Measurements from ENCODE around the gene VAC14. TPM values are rescaled to one million over a fixed set of nuclear protein-coding genes. Genes with fewer than 3 reads are reported as not detected.
A peak's percentile ranks its signal among the peaks of the same experiment; 100 is the strongest.

Gene VAC14
- total RNA-seq, 1 donor from 2014 or later = 52.2 TPM

- ATAC-seq = no peak
- H3K4me1 ChIP-seq = peaks cover 50% of the 10 kb centered on the region
- no peak for TF ChIP-seq CTCF (IDR thresholded peaks at IDR 0.05)
- H3K9me3 ChIP-seq = no peaks in the 10 kb centered on the region
- intact Hi-C loops (cut with DNase I) = no loop called here
- DNase-seq = no peak
- peak overlapping the region; percentile 89 for H3K27ac ChIP-seq
- peaks cover 3% of the 10 kb centered on the region for H3K36me3 ChIP-seq
- H3K27me3 ChIP-seq = no peaks in the 10 kb centered on the region
- no peak overlapping the region for H3K4me3 ChIP-seq
Measured at GRCh38 chr16:70723740-70724145, 77.2 kb downstream of the VAC14 start.

- Histone ChIP-seq H3K4me3 (no peak overlapping the region), H3K4me1 (peaks cover 46% of the 10 kb centered on the region), H3K36me3 (no peaks in the 10 kb centered on the region), H3K27me3 (no peaks in the 10 kb centered on the region), H3K9me3 (no peaks in the 10 kb centered on the region), H3K27ac (no peak overlapping the region)
- ATAC-seq = no peak
- intact Hi-C loops (cut with DNase I) = no loop called here
- DNase-seq = no peak
- no peak for TF ChIP-seq CTCF (IDR thresholded peaks at IDR 0.05)
Measured at GRCh38 chr16:70721202-70721963, 79.6 kb downstream of the VAC14 start.

- Histone ChIP-seq H3K4me1 (peaks cover 46% of the 10 kb centered on the region), H3K9me3 (no peaks in the 10 kb centered on the region), H3K27me3 (no peaks in the 10 kb centered on the region), H3K27ac (peak overlapping the region; percentile 42), H3K36me3 (no peaks in the 10 kb centered on the region), H3K4me3 (no peak overlapping the region)
- DNase-seq (no peak), ATAC-seq (no peak)
- intact Hi-C loops (cut with DNase I) = no loop called here
- TF ChIP-seq CTCF (IDR thresholded peaks at IDR 0.05) = no peak
Measured at GRCh38 chr16:70720425-70721201, 80.3 kb downstream of the VAC14 start.

GRCh38 chr16:70717065-70717464 lies 83.9 kb downstream of the VAC14 start:
- H3K27ac ChIP-seq = no peak overlapping the region
- no peaks in the 10 kb centered on the region for H3K36me3 ChIP-seq
- intact Hi-C loops (cut with DNase I) = no loop called here
- no peak for DNase-seq
- no peak for TF ChIP-seq CTCF (IDR thresholded peaks at IDR 0.05)
- peaks cover 36% of the 10 kb centered on the region for H3K4me1 ChIP-seq
- H3K27me3 ChIP-seq = no peaks in the 10 kb centered on the region
- ATAC-seq = no peak
- no peaks in the 10 kb centered on the region for H3K9me3 ChIP-seq
- no peak overlapping the region for H3K4me3 ChIP-seq

- peaks cover 30% of the 10 kb centered on the region for H3K4me1 ChIP-seq
- intact Hi-C loops (cut with DNase I) = no loop called here
- TF ChIP-seq CTCF (IDR thresholded peaks at IDR 0.05) = no peak
- H3K9me3 ChIP-seq = no peaks in the 10 kb centered on the region
- H3K27me3 ChIP-seq = no peaks in the 10 kb centered on the region
- no peak overlapping the region for H3K4me3 ChIP-seq
- peak; percentile 10 for ATAC-seq
- DNase-seq = no peak
- H3K36me3 ChIP-seq = no peaks in the 10 kb centered on the region
- H3K27ac ChIP-seq = no peak overlapping the region
Measured at GRCh38 chr16:70715860-70716357, 85.0 kb downstream of the VAC14 start.

Data from upper lobe of right lung (tissue), 1 donor.